CD4-positive, alpha-beta T cell treated with Interferon alpha-2 for 1 hour (primary cell): ENCODE measurements around the gene GRID1.
"Not testable (repeated sequence)": the region's sequence is repeated elsewhere in the genome, so short reads cannot be mapped to it uniquely, and the experiment has no call there.

Source experiments
- DNase-seq, 2 donors: peaks; one replicate each; pipeline ENCODE4 v3.0.0-alpha.2; 2020 to 2022

The GRID1 gene

GRCh38 chr10:86250399-86250798, 116.2 kb downstream of the GRID1 start:
- DNase-seq: no peak

GRCh38 chr10:86249794-86250193, 116.8 kb downstream of the GRID1 start:
- no peak for DNase-seq

GRCh38 chr10:86248062-86248461, 118.5 kb downstream of the GRID1 start:
- no peak for DNase-seq

GRCh38 chr10:86247588-86247987, 119.0 kb downstream of the GRID1 start:
- no peak for DNase-seq

- no peak for DNase-seq
These were observed 119.5 kb downstream of the GRID1 start for GRCh38 chr10:86247073-86247472.

GRCh38 chr10:86246279-86246940, 120.2 kb downstream of the GRID1 start:
- DNase-seq: no peak

GRCh38 chr10:86245015-86245394, 121.6 kb downstream of the GRID1 start:
- DNase-seq: no peak

GRCh38 chr10:86244297-86245014, 122.1 kb downstream of the GRID1 start:
- no peak for DNase-seq

- DNase-seq: no peak
These were observed 122.9 kb downstream of the GRID1 start for GRCh38 chr10:86243651-86244155.

- DNase-seq: no peak
These were observed 123.8 kb downstream of the GRID1 start for GRCh38 chr10:86242761-86243160.

- not testable (repeated sequence) for DNase-seq
These were observed 128.5 kb downstream of the GRID1 start for GRCh38 chr10:86238089-86238488.

GRCh38 chr10:86234541-86235270, 131.9 kb downstream of the GRID1 start:
- no peak for DNase-seq

GRCh38 chr10:86234107-86234506, 132.5 kb downstream of the GRID1 start:
- DNase-seq: no peak

- DNase-seq: no peak
These were observed 133.5 kb downstream of the GRID1 start for GRCh38 chr10:86233131-86233530.

GRCh38 chr10:86232644-86233043, 134.0 kb downstream of the GRID1 start:
- DNase-seq: no peak

- no peak for DNase-seq
These were observed 134.6 kb downstream of the GRID1 start for GRCh38 chr10:86231796-86232560.

- DNase-seq: no peak
These were observed 135.9 kb downstream of the GRID1 start for GRCh38 chr10:86230557-86231180.

- DNase-seq: no peak
These were observed 136.6 kb downstream of the GRID1 start for GRCh38 chr10:86229811-86230556.

- no peak for DNase-seq
These were observed 137.2 kb downstream of the GRID1 start for GRCh38 chr10:86229376-86229775.

GRCh38 chr10:86227501-86228258, 138.9 kb downstream of the GRID1 start:
- no peak for DNase-seq

GRCh38 chr10:86226781-86227201, 139.8 kb downstream of the GRID1 start:
- no peak for DNase-seq
